CD4-positive, alpha-beta T cell treated with Interleukin-1 beta for 1 hour (primary cell): ENCODE results near the gene PCBD2.
"Not testable (repeated sequence)": the region's sequence is repeated elsewhere in the genome, so short reads cannot be mapped to it uniquely, and the experiment has no call there.

Experiments used
- DNase-seq, 2 donors: peaks; one replicate each; pipeline ENCODE4 v3.0.0-alpha.2; 2020 to 2022

PCBD2 gene

DNA sequence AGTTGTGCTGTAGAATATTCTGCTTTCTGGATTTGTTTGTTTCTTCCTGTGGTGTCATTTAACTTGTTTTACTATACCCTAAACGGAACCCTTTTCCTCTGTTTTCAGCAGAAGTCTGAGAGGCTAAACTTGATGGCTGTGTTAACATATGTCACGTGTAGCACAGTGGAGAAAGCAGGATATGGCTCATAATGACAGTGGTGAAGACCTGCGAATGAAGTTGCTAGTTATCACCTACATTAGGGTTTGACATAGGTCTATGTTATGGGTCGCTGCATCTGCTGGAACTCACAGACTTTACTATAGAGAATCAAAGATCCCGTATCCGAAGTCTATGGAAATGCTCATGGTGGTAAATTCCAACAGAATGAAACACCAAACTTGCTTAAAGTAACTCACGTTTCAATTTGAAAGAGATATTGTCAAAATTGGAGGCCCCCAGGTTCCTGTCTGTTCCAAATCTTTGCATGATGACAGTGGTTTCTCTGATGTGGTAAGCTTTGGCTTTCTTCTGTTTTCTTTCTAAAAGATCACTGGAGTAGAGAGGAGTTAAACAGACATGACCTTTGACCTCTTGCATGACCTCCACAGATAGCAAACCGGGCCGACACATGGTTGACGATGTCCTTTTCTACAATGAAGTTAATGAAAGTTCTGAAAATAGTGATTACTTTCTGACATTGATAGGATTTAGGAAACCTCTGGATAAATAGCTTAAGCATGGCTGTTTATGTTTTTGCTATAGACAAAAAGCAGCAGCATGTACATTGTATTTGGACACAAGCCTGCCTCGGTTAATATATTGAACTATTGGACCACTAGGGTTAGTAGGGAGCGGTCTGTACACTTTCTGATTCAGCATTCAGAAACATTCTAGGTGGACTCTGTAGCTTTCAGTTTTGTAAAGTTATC, 59.7 kb downstream of the PCBD2 start:
- DNase-seq = peak in 1 of 2 donors; percentile 18

DNA sequence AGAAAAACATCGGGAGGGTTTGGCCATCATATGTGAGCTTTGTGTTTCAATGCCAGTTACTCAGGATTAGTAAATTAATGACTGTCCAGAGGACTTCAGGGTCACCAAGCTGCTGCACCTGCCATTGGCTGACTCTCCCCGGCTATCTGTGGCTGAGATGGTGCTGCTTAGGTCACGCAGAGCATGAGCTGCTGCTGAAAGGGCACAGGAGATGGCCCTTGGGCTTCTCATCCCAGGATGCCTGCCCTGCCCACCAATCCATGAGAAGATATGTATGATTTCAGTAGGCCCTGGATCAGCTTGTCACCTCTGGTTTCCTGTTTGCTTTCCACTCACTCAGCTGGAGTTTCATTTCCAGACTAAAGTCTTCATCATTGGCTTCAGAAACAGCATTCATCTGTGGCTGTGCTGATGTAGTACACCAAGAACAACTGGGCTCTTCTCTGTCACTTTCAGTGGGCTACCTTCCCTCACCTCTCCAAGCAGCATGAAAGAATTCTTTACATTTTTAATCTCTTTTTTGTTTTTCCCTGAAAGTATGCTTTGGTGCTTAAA, 60.4 kb downstream of the PCBD2 start:
- DNase-seq = no peak

DNA sequence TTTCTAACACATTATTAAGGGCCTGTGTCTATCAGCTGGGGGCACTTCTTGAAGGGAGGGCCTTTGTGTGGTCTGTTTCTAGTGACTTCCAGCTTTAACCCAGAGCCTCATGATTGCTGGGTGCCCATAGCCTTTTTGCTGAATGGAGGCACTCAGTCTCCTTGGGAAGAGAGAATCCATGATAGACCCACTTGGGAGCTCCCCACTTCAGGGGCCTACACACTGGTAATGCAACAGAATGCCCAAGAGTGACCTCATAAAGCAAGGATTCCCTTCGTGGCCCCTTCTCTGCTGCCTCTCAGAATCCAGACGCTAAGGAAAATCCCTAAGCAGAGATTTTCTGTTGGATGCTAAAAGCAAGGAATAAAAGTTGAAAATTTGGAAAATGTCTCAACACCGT, 62.7 kb downstream of the PCBD2 start, which contains the start of gene CATSPER3:
Gene CATSPER3, plus strand, starts transcription at position 301 of the 400 bp plus-strand sequence. Its CDS starts 85 bp downstream, at position 386.
- no peak for DNase-seq

DNA sequence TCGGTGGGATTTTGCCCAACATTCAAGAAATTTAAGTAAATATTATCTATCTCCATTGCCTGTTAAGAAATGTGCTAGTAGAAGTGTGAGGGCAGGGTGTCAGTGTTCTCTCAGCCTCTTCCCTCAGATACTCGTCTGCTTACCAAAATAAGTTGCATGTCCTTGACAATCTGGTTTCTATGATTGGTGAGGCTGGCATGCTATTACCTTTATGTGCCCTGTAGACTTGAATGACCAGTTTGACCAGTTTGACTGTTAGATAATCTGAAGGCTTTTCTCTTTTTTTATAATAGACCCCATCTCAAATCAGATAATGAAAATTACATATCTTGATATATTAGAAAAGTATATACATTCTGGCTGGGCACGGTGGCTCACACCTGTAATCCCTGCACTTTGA, 63.1 kb downstream of the PCBD2 start:
- no peak for DNase-seq

DNA sequence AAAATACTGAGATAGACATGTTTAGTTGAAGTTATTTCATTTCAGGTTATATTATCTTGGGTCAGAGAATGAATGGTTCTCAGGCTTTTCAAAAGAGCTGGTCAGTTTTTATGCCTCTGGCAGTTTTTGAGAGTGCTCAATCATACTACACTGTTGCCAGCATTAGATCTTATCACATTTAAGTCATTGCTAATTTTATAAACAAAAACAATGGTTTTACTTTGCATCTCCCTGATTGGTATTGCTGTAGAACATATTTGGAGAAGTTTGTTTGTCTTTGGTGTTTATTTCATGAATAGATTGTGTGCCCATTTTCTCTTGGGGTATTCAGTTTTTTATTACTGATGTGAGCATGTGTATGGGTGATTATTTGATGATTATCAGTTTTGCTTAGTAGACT, 64.2 kb downstream of the PCBD2 start:
- DNase-seq = no peak

DNA sequence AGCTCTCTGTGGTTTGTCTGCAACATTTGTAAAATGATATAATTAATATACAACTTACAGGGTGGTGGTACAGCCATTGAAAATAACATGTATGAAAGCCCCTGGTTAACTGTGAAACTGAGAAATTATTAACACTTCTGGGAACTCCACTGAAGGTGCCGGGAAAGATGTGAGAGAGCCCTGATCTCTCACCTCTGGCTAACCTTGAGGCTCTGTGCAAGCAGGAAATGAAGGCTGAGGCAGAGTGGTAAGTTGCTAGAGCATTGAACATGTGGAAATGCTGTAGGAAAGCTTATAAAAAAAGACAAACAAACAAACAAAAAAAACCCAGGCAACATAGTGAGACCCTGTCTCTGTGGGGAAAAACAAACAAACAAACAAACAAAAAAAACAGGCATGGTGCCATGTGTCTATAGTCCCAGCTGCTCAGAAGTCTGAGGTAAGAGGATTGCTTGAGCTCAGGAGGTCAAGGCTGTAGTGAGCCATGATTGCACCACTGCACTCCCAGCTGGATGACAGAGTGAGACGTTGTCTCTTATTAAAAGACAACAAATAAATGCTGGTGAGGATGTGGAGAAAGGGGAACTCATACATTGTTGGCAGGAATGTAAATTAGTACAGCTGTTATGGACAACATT, 70.3 kb downstream of the PCBD2 start:
- DNase-seq = no peak

DNA sequence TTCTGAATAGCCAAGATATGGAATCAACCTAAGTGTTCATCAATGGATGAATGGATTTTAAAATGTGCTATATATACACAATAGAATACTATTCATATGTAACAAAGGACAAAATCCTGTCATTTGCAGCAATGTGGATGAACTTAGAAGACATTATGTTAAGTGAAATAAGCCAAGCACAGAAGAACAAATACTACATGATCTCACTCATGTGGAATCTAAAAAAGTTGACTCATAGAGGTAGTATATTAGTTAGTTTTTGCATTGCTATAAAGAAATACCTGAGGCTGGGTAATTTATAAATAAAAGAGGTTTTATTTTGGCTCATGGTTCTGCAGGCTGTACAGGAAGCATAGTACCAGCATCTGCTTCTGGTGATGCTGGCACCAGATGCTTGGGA, 70.9 kb downstream of the PCBD2 start:
- DNase-seq = no peak

DNA sequence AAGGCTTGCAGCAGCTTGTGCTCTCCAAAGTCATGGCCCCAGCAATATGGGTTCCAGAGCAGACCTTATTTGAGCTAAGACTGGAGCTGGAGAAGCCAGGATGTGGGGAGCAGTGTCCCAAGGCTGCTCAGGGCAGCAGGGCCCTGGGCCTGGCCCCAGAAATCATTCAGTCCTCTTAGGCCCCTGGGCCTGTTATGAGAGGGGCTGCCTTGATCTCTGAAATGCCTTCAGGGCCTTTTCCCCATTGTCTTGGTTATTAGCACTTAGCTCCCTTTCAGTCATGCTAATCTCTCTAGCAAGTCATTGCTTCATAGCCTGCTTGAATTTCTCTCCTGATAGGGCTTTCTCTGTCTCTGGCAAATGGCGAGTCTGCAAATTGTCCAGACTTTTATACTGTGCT, 71.9 kb downstream of the PCBD2 start:
- DNase-seq = no peak

DNA sequence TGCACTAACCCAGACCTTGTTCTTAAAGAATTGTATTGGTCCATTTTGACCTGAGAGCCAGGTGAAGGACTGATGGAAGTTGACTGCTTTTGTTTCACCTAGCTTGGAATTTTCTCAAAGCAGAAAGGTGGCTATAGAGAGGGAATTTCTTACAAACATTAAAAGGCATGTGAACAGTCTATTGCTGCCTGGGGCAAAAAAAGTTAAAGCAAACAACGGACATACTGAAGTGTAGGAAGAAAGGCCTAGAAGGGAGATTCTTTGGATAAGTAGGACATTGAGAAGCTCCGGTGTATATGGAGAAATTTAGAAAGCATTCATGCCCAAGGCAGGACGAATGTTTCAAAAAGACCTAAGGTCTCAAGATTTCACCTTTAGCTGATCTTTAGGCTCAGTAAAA, 74.5 kb downstream of the PCBD2 start:
- DNase-seq = no peak

DNA sequence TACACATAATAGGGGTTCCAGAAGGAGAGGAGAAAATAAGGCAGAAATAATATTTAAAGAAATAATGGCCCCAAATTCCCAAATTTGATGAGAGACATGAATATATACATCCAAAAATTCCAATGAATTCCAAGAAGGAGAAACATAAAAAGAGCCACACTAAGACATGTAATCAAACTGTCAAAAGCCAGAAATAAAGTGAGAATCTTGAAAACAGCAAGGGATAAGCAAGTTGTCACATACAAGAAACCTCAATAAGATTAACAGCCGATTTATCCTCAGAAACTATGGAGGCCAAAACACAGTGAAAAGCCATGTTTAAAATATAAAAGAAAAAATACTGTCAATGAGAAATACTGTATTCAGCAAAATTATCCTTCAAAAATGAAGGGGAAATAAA, 77.3 kb downstream of the PCBD2 start:
- DNase-seq = no peak

DNA sequence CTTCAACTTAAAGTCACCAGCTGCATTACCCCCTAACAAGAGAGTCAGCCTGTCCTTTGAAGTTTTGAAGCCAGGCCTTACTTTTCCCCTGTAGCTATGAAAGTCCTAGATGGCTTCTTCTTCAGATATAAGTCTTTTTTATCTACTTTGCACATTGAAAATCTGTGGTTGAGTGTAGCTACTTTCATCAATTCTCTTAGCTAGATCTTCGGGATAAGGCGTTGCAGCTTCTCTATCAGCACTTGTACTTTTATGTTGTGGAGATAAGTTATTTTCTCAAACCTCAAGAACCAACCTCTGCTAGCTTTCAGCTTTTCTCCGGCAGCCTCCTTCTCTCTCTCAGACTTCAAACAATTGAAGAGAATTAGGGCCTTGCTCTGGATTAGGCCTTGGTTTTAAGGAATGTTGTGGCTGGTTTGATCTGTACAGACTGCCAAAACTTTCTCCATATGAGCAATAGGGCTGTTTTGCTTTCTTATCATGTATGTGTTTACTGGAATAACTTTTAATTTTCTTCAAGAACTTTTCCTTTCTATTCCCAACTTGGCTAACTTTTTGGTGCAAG, 84.4 kb downstream of the PCBD2 start:
- DNase-seq = no peak

DNA sequence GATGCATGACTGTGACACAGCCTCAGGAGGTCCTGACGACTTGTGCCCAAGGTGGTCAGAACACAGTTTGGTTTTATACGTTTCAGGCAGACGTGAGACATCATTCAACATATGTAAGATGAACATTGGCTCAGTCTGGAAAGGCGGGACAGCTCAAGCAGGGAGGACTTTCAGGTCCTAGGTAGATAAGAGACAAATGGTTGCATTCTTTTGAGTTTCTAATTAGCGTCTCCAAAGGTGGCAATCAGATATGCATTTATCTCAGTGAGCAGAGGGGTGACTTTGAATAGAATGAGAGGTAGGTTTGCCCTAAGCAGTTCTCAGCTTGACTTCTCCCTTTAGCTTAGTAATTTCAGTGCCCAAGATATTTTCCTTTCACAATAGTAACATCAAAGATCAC, 85.3 kb downstream of the PCBD2 start:
- DNase-seq = not testable (repeated sequence)

DNA sequence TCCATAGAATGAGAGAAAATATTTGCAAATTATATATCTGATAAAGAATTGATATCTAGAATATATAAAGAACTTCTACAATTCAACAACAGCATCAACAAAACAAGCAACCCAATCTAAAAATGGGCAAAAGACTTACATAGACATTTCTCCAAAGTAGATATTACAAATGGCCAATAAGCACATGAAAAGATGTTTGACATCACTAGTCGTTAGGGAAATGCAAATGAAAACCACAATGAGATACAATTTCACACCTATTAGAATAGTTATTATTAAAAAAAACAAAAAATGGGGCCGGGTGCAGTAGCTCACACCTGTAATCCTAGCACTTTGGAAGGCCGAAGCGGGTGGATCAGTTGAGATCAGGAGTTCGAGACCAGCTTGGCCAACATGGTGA, 87.2 kb downstream of the PCBD2 start:
- no peak for DNase-seq

DNA sequence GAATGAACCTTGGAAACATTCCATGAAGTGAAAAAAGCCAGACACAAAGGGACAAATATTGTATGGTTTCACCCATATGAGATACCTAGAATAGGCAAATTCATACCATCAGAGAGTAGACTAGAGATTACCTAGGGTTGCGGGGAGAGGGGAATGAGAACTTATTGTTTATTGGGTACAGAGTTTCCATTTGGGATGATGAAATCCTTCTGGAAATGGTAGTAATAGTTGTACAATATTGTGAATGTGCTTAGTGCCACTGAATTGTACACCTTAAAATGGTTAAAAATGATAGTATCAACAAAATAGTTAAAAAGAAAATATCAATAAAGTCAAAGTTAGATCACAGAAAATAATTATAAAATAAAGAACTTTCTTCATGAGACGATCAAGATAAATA, 88.2 kb downstream of the PCBD2 start:
- DNase-seq = no peak

DNA sequence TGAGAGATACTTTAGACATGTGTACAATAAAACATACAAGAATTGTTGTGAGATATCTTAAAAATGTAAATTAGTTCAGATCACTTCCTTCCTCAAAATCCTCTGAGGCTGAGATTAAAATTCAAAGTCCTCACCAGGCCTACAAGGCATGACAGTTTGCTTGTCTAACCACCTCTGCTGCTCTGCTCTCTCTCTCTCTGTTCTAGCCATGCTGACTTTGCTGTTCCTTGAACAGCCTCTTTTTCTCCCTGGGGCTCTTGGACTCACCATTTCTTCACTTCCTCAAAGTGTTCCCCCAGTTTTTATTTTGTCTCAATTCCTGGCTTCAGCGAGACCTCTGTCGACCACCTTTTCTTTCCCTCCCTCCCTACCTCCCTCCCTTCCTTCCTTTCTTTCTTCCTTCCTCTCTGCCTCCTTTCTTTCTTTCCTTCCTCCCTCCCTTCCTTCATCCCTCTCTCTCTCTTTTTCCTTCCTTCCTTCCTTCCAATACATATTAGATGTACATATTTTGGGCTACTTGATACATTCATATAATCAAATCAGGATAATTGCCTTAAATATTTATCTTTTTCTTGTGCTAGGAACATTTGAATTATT, 89.7 kb downstream of the PCBD2 start:
- no peak for DNase-seq

DNA sequence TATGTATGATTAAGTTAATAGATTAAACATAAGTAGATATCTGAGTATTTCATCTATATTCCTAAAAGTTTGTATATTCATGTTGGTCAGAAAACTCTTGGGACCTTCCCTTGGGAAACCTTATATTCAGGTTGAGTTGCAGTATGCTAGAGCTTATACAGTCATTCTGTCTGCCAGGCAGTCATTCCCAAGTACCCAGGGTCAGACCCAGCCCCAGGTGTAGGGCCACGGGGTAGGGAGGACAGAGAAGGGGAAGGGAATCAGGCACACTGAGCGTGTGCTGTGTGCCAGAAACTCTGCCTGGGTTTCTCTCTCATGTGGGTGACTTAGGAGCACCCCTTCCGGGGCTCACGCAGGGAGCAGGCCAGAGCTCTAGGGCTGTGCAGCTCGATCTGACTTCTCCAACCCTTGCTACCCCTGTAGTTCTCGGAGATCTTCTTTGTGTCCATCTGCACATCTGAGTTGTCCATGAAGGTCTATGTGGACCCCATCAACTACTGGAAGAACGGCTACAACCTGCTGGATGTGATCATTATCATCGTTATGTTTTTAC, 91.0 kb downstream of the PCBD2 start:
- no peak for DNase-seq

DNA sequence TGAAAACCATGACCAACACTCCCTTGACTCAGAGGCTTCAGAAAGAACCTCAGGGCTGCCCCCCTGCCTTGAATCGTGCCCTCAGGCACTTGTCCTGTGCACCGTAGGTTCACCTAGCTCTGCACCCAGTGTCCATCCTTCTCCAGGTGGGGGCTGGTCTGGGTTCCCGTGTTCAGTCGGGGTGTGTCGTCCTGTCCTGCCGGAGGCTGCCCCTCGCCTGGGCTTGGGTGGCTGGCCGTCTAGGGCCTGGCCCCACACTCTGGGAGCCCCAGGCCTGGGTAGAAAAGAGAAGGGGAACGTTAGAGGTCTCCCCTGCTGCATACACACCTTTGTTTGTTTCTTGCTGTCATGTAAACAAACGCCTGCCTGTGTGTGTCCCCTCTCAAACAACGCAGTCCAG, 92.1 kb downstream of the PCBD2 start:
- no peak for DNase-seq

DNA sequence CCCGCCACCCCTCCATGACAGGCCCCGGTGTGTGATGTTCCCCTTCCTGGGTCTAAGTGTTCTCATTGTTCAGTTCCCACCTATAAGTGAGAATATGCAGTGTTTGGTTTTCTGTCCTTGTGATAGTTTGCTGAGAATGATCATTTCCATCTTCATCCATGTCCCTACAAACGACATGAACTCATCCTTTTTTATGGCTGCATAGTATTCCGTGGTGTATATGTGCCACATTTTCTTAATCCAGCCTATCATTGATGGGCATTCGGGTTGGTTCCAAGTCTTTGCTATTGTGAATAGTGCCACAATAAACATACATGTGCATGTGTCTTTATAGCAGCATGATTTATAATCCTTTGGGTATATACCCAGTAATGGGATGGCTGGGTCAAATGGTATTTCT, 93.1 kb downstream of the PCBD2 start:
- not testable (repeated sequence) for DNase-seq

DNA sequence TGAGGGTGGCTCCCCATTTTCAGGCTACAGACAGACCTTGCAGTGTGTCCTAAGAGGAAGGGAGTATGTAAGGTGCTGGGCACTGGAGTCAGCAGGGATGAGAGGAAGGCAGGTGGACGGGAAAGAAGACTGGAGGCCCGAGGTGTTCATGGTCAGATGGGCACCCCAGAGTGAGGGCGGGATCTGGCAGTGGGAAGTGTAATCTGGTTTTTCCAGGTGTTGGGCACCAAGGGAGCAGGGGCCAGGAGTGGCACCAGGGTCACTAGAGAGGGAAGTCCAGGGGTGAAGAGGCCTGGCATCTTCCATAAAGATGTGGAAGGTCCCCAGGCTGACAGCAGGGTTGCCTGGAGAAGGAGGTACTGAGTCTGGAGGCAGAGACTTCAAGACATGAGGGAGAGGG, 99.4 kb downstream of the PCBD2 start:
- DNase-seq = no peak

DNA sequence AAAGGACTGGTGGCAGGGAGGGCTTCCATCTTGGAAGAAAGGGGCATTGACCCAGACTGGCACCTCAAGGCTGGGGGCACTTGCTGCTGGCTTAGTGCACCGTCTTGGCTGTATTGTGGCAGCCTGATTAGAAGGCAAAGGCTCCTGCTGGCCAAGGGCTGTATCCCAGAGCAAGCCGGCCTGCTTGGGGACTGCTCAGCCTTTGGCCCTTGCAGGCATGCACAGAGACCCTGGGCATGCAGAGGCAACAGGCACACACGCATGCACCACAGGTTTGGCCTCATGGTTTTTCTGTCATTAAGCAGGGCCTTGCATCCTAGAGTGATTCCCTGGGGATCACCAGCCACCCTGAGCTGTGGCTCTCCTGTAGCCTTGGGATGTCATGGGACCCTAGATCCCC, 100.1 kb downstream of the PCBD2 start:
- no peak for DNase-seq

DNA sequence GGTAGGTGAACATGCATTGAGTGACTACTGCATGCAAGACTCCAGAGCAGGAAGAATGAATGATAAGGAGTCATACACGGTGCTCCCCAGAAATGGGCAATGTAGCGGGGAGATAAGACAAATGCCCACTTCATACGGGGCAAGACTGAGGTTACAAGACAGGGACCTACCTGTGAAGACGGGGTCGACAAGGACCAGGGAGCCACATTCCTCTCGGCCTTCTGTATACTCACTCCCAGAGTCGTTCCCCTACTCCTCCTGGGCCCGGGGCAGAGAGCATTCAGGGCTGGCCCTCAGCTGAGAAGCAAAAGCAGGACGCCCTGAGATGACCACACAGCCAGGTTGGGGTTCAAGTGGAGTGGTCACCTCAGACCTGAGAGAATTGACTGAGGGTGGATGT, 102.4 kb downstream of the PCBD2 start:
- DNase-seq = no peak

DNA sequence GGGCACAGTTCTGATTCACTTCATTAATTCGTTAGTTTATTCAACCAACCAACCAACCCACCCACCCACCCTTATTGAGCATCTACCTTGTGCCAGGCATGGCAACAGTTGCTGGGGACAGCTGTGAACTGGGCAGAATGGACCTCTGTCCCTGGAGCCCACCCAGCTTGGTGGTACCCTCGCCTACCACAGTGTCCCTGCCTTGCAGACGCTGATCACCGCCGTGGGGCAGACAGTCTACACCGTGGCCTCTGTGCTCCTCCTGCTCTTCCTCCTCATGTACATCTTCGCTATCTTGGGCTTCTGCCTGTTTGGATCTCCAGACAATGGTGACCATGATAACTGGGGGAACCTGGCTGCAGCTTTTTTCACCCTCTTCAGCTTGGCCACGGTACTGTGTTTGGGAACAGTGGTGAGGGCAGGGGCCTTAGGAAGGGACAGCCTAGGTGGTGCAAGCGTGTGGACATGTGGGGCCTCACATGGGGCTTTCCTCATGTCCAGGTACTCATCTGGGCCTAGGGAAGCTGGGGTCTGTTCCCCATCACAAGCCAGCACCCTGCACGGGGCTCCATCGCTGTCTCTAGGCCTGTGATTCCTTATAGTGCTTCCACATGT, 102.9 kb downstream of the PCBD2 start:
- DNase-seq = no peak

DNA sequence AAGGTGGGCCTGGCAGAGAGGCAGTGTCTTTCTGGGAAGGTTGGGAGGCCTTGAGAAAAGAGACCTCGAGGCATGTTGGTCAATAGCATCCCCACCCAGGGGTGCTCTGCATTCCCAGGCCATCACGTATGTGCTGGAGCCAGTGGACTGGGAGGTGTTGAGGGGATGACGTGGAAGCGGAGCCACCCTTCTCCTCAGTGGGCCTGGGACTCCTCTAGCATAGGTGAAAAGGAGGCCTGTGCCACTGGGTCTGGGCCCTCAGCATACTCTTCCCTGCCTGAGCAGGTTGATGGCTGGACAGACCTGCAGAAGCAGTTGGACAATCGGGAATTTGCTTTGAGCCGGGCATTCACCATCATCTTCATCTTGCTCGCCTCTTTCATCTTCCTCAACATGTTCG, 103.6 kb downstream of the PCBD2 start:
- no peak for DNase-seq
